A549 (cell line): ENCODE data around the gene PHYHIPL. TPM values are rescaled to one million over a fixed set of nuclear protein-coding genes. Genes with fewer than 3 reads are reported as not detected.

Experiments
- ATAC-seq, 2 experiments: fragments of 200-7000 bp in 1 of 2; fragments of >200 bp in 1 of 2; cut with Nextera tagmentation in 1 of 2; cut with Tn5 transposase in 1 of 2; 3 replicates each; pipeline versions ENCODE4 v1.8.0 to v1.9.1; 2018 to 2020; ENCODE audit warnings: mild to moderate bottlenecking in 1 of 2, moderate library complexity in 1 of 2
- CTCF ChIA-PET: fragments of 300-600 bp; sonication (Branson Sonifier 250); formaldehyde crosslinking; extraction: SDS; loops from one replicate; lab custom pipeline; 2021; ENCODE audit warnings: antibody characterized with exemption, inconsistent platforms; lab: Yijun Ruan, JAX
- POLR2A ChIA-PET: fragments of 350-600 bp; formaldehyde crosslinking; extraction: SDS; loops from one replicate; lab custom pipeline; 2021; ENCODE audit warnings: antibody characterized with exemption, inconsistent platforms; lab: Yijun Ruan, JAX
- DNase-seq, 2 experiments: peaks; one replicate each; pipeline versions ENCODE4 v3.0.0 to v3.0.0-alpha.2; 2011 to 2016; ENCODE audit warnings: low read depth in 1 of 2, low spot score in 1 of 2
- FAIRE-seq: peaks from 2 replicates; lab custom pipeline; 2011; peaks lifted over from hg19 to GRCh38; lab: Jason Lieb, UNC
- H3K27ac ChIP-seq, 2 experiments: fragments of >200 bp; sonication (Bioruptor Twin); formaldehyde crosslinking; 3 replicates each; pipeline ENCODE4 v1.5.1; 2016 to 2017
- H3K4me1 ChIP-seq: fragments of >200 bp; sonication (Bioruptor Twin); formaldehyde crosslinking; 3 replicates; pipeline ENCODE4 v1.6.1; 2016
- H3K4me2 ChIP-seq: fragments of >200 bp; sonication (Bioruptor Twin); formaldehyde crosslinking; 3 replicates; pipeline ENCODE4 v1.6.1; 2016
- H3K4me3 ChIP-seq: fragments of >200 bp; sonication (Bioruptor Twin); formaldehyde crosslinking; 3 replicates; pipeline ENCODE4 v1.5.1; 2016
- H3K9me3 ChIP-seq: fragments of >200 bp; sonication (Bioruptor Twin); formaldehyde crosslinking; 3 replicates; pipeline ENCODE4 v1.6.1; 2016
- ATOH8 ChIP-seq: fragments of 250-450 bp; sonication (Bioruptor Pico); IDR thresholded peaks from 2 replicates; pipeline ENCODE4 v1.5.0; 2020; ENCODE audit warnings: low read depth, mild to moderate bottlenecking, moderate library complexity
- BCL3 ChIP-seq: fragments of >200 bp; sonication (Bioruptor Twin); formaldehyde crosslinking; IDR thresholded peaks from 3 replicates; pipeline ENCODE4 v1.6.1; 2016
- CBX2 ChIP-seq: fragments of 200-600 bp; sonication (generic); IDR thresholded peaks from 2 replicates; pipeline ENCODE4 v1.6.1; 2016; ENCODE audit warnings: low read depth, mild to moderate bottlenecking, borderline replicate concordance
- CTCF ChIP-seq: fragments of >200 bp; sonication (Bioruptor Twin); formaldehyde crosslinking; IDR thresholded peaks from 3 replicates; pipeline ENCODE4 v1.5.1; 2016
- EHMT2 ChIP-seq: fragments of 200-600 bp; sonication (generic); IDR thresholded peaks from 2 replicates; pipeline ENCODE4 v1.6.1; 2016; ENCODE audit warnings: antibody characterized with exemption, low read depth, mild to moderate bottlenecking, moderate library complexity
- ELK1 ChIP-seq: fragments of 150-350 bp; IDR thresholded peaks from 2 replicates; pipeline ENCODE4 v1.6.1; 2014; ENCODE audit warnings: low read depth, mild to moderate bottlenecking, low read length
- EP300 ChIP-seq, 2 experiments: fragments of >200 bp; sonication (Bioruptor Twin); formaldehyde crosslinking; IDR thresholded peaks; 2 replicates in 1 of 2; 3 replicates in 1 of 2; pipeline ENCODE4 v1.6.1; 2016 to 2017
- FOSL2 ChIP-seq, 2 experiments: fragments of 450-650 bp in 1 of 2; fragments of >200 bp in 1 of 2; sonication (Bioruptor Twin) in 1 of 2; formaldehyde crosslinking; IDR thresholded peaks; 2 replicates each; pipeline versions ENCODE4 v1.5.0 to v1.6.1; 2016 to 2020; ENCODE audit warnings: mild to moderate bottlenecking in 1 of 2, moderate library complexity in 1 of 2
- FOXS1 ChIP-seq: fragments of 250-450 bp; sonication (Bioruptor Pico); IDR thresholded peaks from 2 replicates; pipeline ENCODE4 v1.5.0; 2020; ENCODE audit warnings: mild to moderate bottlenecking, moderate library complexity
- HDAC2 ChIP-seq: fragments of 200-600 bp; sonication (generic); IDR thresholded peaks from 2 replicates; pipeline ENCODE4 v1.6.1; 2016
- HES2 ChIP-seq: fragments of >200 bp; sonication (Bioruptor Twin); formaldehyde crosslinking; IDR thresholded peaks from 2 replicates; pipeline ENCODE4 v1.6.1; 2016
- KDM1A ChIP-seq: fragments of 200-600 bp; sonication (generic); IDR thresholded peaks from 2 replicates; pipeline ENCODE4 v1.6.1; 2016; ENCODE audit warnings: low read depth, mild to moderate bottlenecking
- MYC ChIP-seq: IDR thresholded peaks from 2 replicates; pipeline ENCODE4 v1.6.1; 2012; ENCODE audit warnings: mild to moderate bottlenecking, inconsistent platforms, low read length, improper control_type of control experiment, borderline replicate concordance
- NFE2L2 ChIP-seq: fragments of 150-350 bp; conservative IDR thresholded peaks from 2 replicates; pipeline ENCODE4 v1.6.1; 2014; ENCODE audit warnings: low read length
- NR3C1 ChIP-seq: fragments of >200 bp; sonication (Bioruptor Twin); formaldehyde crosslinking; IDR thresholded peaks from 3 replicates; pipeline ENCODE4 v1.6.1; 2017
- POLR2AphosphoS2 ChIP-seq: conservative IDR thresholded peaks from 2 replicates; pipeline ENCODE4 v1.6.1; 2012; ENCODE audit warnings: low read length, improper control_type of control experiment, inconsistent platforms
- RAD21 ChIP-seq, 2 experiments: fragments of >200 bp in 1 of 2; sonication (Bioruptor Twin) in 1 of 2; formaldehyde crosslinking in 1 of 2; IDR thresholded peaks in 1 of 2; conservative IDR thresholded peaks in 1 of 2; 2 replicates in 1 of 2; 3 replicates in 1 of 2; pipeline ENCODE4 v1.6.1; 2012 to 2018; ENCODE audit warnings: inconsistent platforms in 1 of 2
- RARB ChIP-seq: fragments of 250-450 bp; sonication (Bioruptor Pico); IDR thresholded peaks from 2 replicates; pipeline ENCODE4 v1.8.0; 2021; ENCODE audit warnings: mild to moderate bottlenecking, moderate library complexity
- SMC3 ChIP-seq: fragments of >200 bp; sonication (Bioruptor Twin); formaldehyde crosslinking; IDR thresholded peaks from 3 replicates; pipeline ENCODE4 v1.6.1; 2018; ENCODE audit warnings: inconsistent platforms
- SREBF2 ChIP-seq: fragments of 450-650 bp; IDR thresholded peaks from 2 replicates; pipeline ENCODE4 v1.6.1; 2014; ENCODE audit warnings: mild to moderate bottlenecking, moderate library complexity
- WGBS: methylation state at CpG from one replicate; pipeline ENCODE4 v1.1.6; 2017; ENCODE audit errors: missing lambda C conversion rate; 5-methylcytosine and 5-hydroxymethylcytosine counted together
- polyA plus RNA-seq, 4 experiments: library from polyadenylated mRNA; depleted of rRNA in 3 of 4; stranded (reverse); fragments of >200 nt; fragmentation: RNase III in 1 of 4; extraction: RNeasy Plus Mini Kit Qiagen cat#74134 plus additional on column Dnase treatment in 1 of 4; gene quantifications; 2 replicates in 3 of 4; 3 replicates in 1 of 4; pipeline ENCODE4 v1.2.3, GENCODE V29; 2011 to 2017

The PHYHIPL gene
- polyA plus RNA-seq, 2 of the 4 experiments (the other 2 are of a cell fraction): 0.88 to 0.97 TPM

GRCh38 chr10:59234194-59234593 lies 57.8 kb downstream of the PHYHIPL start:
- FAIRE-seq: no peak
- no peaks in the 10 kb centered on the region for H3K9me3 ChIP-seq
- H3K4me2 ChIP-seq: no peak overlapping the region
- no peak for ATAC-seq
- TF ChIP-seq FOSL2 (IDR thresholded peaks at IDR 0.05) (no peak), FOSL2 (CRISPR knock-in tag; IDR thresholded peaks at IDR 0.05) (no peak), SREBF2 (no peak), EP300 (IDR thresholded peaks at IDR 0.05) (no peak), MYC (no peak)
- no peak overlapping the region for H3K4me3 ChIP-seq
- no peak overlapping the region for H3K27ac ChIP-seq
- POLR2A ChIA-PET: no interaction called here
- DNase-seq: no peak
- WGBS: 36% methylated on average over 3 of the region's 3 CpGs
- CTCF ChIA-PET: no interaction called here
- H3K4me1 ChIP-seq: no peaks in the 10 kb centered on the region

- Histone ChIP-seq H3K4me2 (no peak overlapping the region), H3K4me3 (no peak overlapping the region), H3K9me3 (no peaks in the 10 kb centered on the region), H3K27ac (no peak overlapping the region), H3K4me1 (no peaks in the 10 kb centered on the region)
- ChIA-PET POLR2A (no interaction called here), CTCF (interaction anchor here (3.5 kb wide), 1 partner anchor 387 kb away, joined by 11 read pairs; no protein-coding TSS in a partner anchor)
- no peak for TF ChIP-seq CBX2
- peak; percentile 52 to 55 for TF ChIP-seq RAD21 (conservative IDR thresholded peaks at IDR 0.05 in 1 of 2, IDR thresholded peaks at IDR 0.05 in 1 of 2)
- TF ChIP-seq FOXS1 (CRISPR knock-in tag): no peak
- no peak for TF ChIP-seq EHMT2
- TF ChIP-seq HES2: no peak
- peak; percentile 64 for TF ChIP-seq CTCF
- TF ChIP-seq SMC3: peak; percentile 61; the same call in 2 of the 3 replicates
- TF ChIP-seq BCL3: no peak
- no peak for TF ChIP-seq ELK1
- DNase-seq: peak in 1 of 2 experiments; percentile 44
- peak in 1 of 2 experiments; percentile 48; a peak in 1 of 6 replicates for ATAC-seq
- peak; percentile 80 for FAIRE-seq
Measured at GRCh38 chr10:59234816-59235429, 58.5 kb downstream of the PHYHIPL start.

GRCh38 chr10:59236064-59236697 lies 59.7 kb downstream of the PHYHIPL start:
- H3K4me1 ChIP-seq: no peaks in the 10 kb centered on the region
- H3K4me2 ChIP-seq: no peak overlapping the region
- ChIA-PET CTCF (interaction anchor here (0.7 to 3.5 kb wide), 7 partner anchors 235 to 595 kb away, joined by 3 to 11 read pairs (median 3); no protein-coding TSS in a partner anchor), POLR2A (no interaction called here)
- TF ChIP-seq EP300 (IDR thresholded peaks at IDR 0.05): no peak
- TF ChIP-seq HES2: no peak
- TF ChIP-seq RAD21 (conservative IDR thresholded peaks at IDR 0.05 in 1 of 2, IDR thresholded peaks at IDR 0.05 in 1 of 2): no peak
- no peak for TF ChIP-seq RARB (CRISPR knock-in tag)
- TF ChIP-seq POLR2AphosphoS2: no peak
- no peak for TF ChIP-seq NR3C1
- TF ChIP-seq EHMT2: no peak
- TF ChIP-seq ATOH8 (CRISPR knock-in tag): no peak
- no peak for TF ChIP-seq HDAC2
- no peak for TF ChIP-seq KDM1A
- TF ChIP-seq NFE2L2: no peak
- TF ChIP-seq, all 56 proteins: peak for 0
- Histone ChIP-seq H3K27ac (no peak overlapping the region), H3K4me3 (no peak overlapping the region), H3K9me3 (no peaks in the 10 kb centered on the region)
- 56% methylated on average over 4 of the region's 4 CpGs for WGBS
- ATAC-seq (no peak), DNase-seq (no peak), FAIRE-seq (no peak)
